NB4 (cell line): ENCODE results near the gene MIER3.

Experiments used
- MAX ChIP-seq: IDR thresholded peaks from 2 replicates; pipeline ENCODE4 v1.6.1; 2011; ENCODE audit warnings: low read depth, low read length
- MYC ChIP-seq: IDR thresholded peaks from 2 replicates; pipeline ENCODE4 v1.6.1; 2011; ENCODE audit warnings: low read depth, low read length
- POLR2A ChIP-seq: IDR thresholded peaks from 2 replicates; pipeline ENCODE4 v1.6.1; 2011; ENCODE audit warnings: mild to moderate bottlenecking; ENCODE audit not compliant: insufficient read length; ENCODE audit errors: extremely low read depth
- TF ChIP-seq, protein P1 (sequence below): IDR thresholded peaks from one replicate; pipeline ENCODE4 v1.5.1; 2012; ENCODE audit warnings: low read depth, low read length

DNA sequence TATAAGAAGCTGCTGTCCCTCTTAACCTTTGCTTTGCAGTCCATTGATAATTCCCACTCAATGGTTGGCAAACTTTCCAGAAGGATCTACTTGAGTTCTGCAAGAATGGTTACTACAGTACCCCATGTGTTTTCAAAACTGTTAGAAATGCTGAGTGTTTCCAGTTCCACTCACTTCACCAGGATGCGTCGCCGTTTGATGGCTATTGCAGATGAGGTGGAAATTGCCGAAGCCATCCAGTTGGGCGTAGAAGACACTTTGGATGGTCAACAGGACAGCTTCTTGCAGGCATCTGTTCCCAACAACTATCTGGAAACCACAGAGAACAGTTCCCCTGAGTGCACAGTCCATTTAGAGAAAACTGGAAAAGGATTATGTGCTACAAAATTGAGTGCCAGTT lies 70.4 kb downstream of the MIER3 start:
- TF ChIP-seq, protein P1, sequence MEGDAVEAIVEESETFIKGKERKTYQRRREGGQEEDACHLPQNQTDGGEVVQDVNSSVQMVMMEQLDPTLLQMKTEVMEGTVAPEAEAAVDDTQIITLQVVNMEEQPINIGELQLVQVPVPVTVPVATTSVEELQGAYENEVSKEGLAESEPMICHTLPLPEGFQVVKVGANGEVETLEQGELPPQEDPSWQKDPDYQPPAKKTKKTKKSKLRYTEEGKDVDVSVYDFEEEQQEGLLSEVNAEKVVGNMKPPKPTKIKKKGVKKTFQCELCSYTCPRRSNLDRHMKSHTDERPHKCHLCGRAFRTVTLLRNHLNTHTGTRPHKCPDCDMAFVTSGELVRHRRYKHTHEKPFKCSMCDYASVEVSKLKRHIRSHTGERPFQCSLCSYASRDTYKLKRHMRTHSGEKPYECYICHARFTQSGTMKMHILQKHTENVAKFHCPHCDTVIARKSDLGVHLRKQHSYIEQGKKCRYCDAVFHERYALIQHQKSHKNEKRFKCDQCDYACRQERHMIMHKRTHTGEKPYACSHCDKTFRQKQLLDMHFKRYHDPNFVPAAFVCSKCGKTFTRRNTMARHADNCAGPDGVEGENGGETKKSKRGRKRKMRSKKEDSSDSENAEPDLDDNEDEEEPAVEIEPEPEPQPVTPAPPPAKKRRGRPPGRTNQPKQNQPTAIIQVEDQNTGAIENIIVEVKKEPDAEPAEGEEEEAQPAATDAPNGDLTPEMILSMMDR: no peak
- TF ChIP-seq POLR2A (no peak), MYC (no peak), MAX (no peak)
